Thymus (tissue), 11 donors: ENCODE data around the gene PJVK. TPM values are rescaled to one million over a fixed set of nuclear protein-coding genes. Genes with fewer than 3 reads are reported as not detected.

Source experiments
- DNase-seq, 9 donors: peaks; one replicate each; pipeline ENCODE4 v3.0.0-alpha.2; 2013; ENCODE audit warnings: low spot score in 9 of 9, low read depth in 6 of 9, missing footprints in 1 of 9
- H3K27ac ChIP-seq, 2 donors: one replicate each; pipeline ENCODE4 v1.5.1; 2013; ENCODE audit warnings: control low read depth in 1 of 2, low read depth in 1 of 2, low read length in 1 of 2, mild to moderate bottlenecking in 1 of 2, moderate library complexity in 1 of 2
- H3K27me3 ChIP-seq, 2 donors: one replicate each; pipeline ENCODE4 v1.5.1; 2013; ENCODE audit warnings: low read length in 1 of 2; ENCODE audit not compliant: control insufficient read depth in 2 of 2, insufficient read depth in 1 of 2
- H3K36me3 ChIP-seq, 2 donors: one replicate each; pipeline ENCODE4 v1.5.1; 2013; ENCODE audit warnings: low read length in 1 of 2, mild to moderate bottlenecking in 1 of 2, moderate library complexity in 1 of 2; ENCODE audit not compliant: control insufficient read depth in 2 of 2, insufficient read depth in 2 of 2
- H3K4me1 ChIP-seq, 2 donors: one replicate each; pipeline ENCODE4 v1.5.1; 2013; ENCODE audit warnings: low read length in 2 of 2; ENCODE audit not compliant: control insufficient read depth in 2 of 2, insufficient read depth in 2 of 2
- H3K4me3 ChIP-seq, 2 donors: one replicate each; pipeline ENCODE4 v1.5.1; 2013; ENCODE audit warnings: low read length in 2 of 2, control low read depth in 1 of 2, mild to moderate bottlenecking in 1 of 2
- H3K9me3 ChIP-seq, 2 donors: one replicate each; pipeline ENCODE4 v1.5.1; 2013; ENCODE audit warnings: low read length in 1 of 2, mild to moderate bottlenecking in 1 of 2; ENCODE audit not compliant: control insufficient read depth in 2 of 2, insufficient read depth in 1 of 2
- WGBS: extraction: QIAGEN DNeasy Blood & Tissue Kit; methylation state at CpG from one replicate; pipeline ENCODE4 v1.1.7; 2013; 5-methylcytosine and 5-hydroxymethylcytosine counted together
- polyA plus RNA-seq: library from polyadenylated mRNA; stranded (reverse); fragments of 200-250 nt; gene quantifications from one replicate; pipeline ENCODE4 v1.2.3, GENCODE V29; 2013
- total RNA-seq: library from RNA; stranded (reverse); fragments of 120-200 nt; gene quantifications from one replicate; pipeline ENCODE4 v1.2.4, GENCODE V29; 2013
- donor health status: healthy.

Gene PJVK
- total and polyA plus RNA-seq, 2 donors, result 1.6 to 13.6 TPM

DNA sequence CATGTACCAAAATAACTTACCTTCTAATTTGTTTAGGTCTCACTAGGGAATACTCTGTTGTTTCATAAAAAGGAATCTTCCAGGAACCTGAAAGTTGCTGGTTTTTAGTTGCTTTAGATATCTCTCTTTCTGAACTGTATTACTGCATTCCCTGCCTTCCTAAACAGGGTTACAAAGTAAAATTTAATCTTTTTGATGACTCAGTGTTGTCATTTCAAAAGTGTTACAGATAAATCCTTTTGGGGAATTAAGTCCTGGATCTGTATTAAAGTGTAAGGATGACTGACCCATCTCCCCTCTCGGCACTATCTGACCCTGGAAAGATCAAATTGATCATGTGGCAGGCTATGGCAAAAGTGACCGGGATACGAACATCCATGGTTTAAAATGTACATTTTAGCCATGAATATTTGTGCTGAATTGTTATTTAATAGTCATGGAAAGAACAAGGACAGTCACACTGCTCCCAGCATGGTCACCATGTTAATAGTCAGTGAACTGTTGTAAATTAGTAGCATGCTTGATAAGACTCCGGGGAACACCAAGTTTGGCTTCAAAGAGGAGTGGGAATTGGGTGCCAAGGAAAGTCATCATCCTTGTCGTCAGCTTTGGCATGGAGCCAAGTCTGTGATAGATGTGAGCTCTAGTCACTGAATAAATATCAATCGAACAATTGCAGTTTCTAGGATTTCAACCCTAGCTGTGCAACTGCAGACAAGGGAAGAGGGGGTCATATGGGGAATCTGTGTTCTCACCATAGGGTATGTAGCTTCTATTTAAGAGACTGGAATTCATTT lies 33.3 kb downstream of the PJVK start:
- Histone ChIP-seq H3K4me1 (peaks cover 17% of the 10 kb centered on the region in 2 donors), H3K4me3 (no peak overlapping the region), H3K27ac (no peak overlapping the region), H3K27me3 (peaks cover 0 to 2% of the 10 kb centered on the region in 2 donors), H3K36me3 (no peaks in the 10 kb centered on the region), H3K9me3 (no peaks in the 10 kb centered on the region)
- 93% methylated on average over 6 of the region's 6 CpGs for WGBS
- DNase-seq, result no peak

DNA sequence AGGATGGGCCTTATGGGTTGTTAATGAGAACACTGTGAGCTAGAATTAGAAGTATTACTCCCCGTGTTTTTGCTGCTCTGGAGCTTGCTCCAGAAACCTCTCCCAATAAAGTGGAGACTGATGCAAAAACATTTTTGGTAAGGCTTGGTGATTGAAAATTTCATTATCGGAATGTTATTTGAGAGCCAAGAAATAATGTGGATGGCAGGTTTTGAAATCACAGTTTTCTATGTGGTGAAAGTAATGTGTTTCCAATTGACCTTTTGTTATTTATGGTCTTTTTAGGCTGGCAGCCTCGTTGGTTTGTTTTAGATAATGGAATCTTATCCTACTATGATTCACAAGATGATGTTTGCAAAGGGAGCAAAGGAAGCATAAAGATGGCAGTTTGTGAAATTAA lies 34.2 kb downstream of the PJVK start:
- no peak for DNase-seq
- Histone ChIP-seq H3K4me1 (peaks cover 11 to 16% of the 10 kb centered on the region in 2 donors), H3K36me3 (no peaks in the 10 kb centered on the region), H3K9me3 (no peaks in the 10 kb centered on the region), H3K27ac (no peak overlapping the region), H3K27me3 (no peaks in the 10 kb centered on the region), H3K4me3 (no peak overlapping the region)
- WGBS, result 99% methylated on average over 3 of the region's 3 CpGs

DNA sequence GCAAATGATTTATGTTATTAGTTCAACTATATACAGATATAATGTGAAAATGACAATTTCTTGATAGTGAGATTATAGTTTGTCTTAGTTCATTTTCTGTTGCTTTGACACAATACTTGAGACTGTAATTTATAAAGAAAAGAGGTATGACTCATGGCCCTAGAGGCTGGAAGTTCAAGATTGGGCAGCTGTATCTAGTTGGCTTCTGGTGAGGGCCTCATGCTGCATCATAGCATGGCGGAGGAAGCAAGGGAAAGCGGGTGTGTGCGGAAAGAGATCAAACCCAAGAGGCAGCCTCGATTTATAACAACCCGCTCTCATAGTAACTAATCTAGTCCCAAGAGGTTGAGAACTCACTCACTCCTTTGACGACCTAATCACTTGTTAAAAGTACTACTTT lies 40.4 kb downstream of the PJVK start:
- Histone ChIP-seq H3K9me3 (no peaks in the 10 kb centered on the region), H3K36me3 (peaks cover 26 to 30% of the 10 kb centered on the region in 2 donors), H3K27ac (no peak overlapping the region), H3K4me3 (no peak overlapping the region), H3K27me3 (no peaks in the 10 kb centered on the region), H3K4me1 (no peaks in the 10 kb centered on the region)
- 95% methylated on average over 6 of the region's 6 CpGs for WGBS
- DNase-seq, result no peak

DNA sequence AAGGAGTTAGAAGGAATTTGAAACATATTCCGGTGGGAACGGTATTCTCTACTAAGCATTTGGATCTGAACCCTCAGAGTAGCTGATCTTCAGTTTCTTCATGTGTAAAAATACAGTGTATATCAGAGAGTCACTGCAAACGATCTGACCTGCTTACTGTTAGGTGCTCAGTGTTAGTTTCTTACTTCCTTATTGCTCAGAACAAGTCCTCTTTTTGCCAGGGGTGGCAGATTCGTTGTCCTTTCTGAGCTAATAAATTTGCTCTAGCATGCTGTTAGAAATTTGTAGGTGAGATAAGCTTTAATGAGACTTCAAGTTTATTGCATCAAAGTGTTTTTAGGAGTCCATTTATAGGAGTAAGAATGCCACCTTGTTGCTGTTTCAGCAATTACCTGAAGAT lies 44.9 kb downstream of the PJVK start:
- WGBS, result 94% methylated on average over 4 of the region's 4 CpGs
- Histone ChIP-seq H3K27ac (no peak overlapping the region), H3K4me3 (no peak overlapping the region), H3K27me3 (no peaks in the 10 kb centered on the region), H3K4me1 (no peaks in the 10 kb centered on the region), H3K36me3 (peaks cover 37 to 46% of the 10 kb centered on the region in 2 donors), H3K9me3 (no peaks in the 10 kb centered on the region)
- no peak for DNase-seq

DNA sequence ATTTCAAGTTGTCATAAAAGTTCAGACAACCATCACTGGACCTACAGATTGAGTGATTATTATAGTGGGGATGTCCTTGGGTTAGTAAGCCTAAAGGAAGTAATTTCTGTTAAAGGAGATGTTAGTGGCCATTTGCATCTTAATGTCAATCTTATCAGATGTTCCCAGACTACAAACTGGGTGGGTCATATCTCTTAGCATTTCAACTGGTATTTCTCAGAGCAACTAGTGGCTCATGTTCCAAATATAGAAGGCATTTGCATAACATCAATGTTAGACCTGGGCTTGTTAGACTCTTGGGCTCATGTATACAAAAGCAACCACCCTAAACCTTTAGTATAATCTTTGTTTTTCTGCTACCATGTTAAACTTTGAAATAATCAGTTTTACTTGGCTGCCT lies 47.0 kb downstream of the PJVK start:
- no peaks in the 10 kb centered on the region for H3K27me3 ChIP-seq
- H3K36me3 ChIP-seq, result peaks cover 32 to 57% of the 10 kb centered on the region in 2 donors
- no peaks in the 10 kb centered on the region for H3K9me3 ChIP-seq
- no peaks in the 10 kb centered on the region for H3K4me1 ChIP-seq
- no peak for DNase-seq
- H3K4me3 ChIP-seq, result no peak overlapping the region
- no peak overlapping the region for H3K27ac ChIP-seq

DNA sequence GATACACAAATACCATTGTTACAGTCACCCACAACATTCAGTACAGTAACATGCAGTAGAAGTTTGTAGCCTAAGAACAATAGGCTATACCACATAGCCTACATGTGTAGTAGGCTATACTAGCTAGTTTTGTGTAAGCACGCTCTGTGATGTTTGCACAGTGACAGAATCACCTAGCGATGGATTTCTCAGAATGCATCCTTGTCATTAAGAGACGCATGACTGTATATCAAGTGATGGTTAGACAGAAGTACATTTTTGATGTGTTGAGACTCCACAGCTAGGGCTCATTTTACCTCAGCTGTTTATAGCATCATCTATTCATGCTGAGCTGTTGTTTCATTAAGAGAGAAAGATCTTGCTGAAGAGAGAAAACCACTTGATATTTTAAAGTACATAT lies 48.5 kb downstream of the PJVK start:
- Histone ChIP-seq H3K27ac (no peak overlapping the region), H3K9me3 (no peaks in the 10 kb centered on the region), H3K27me3 (no peaks in the 10 kb centered on the region), H3K4me1 (no peaks in the 10 kb centered on the region), H3K4me3 (no peak overlapping the region), H3K36me3 (peaks cover 23 to 55% of the 10 kb centered on the region in 2 donors)
- WGBS, result 98% methylated on average over 3 of the region's 3 CpGs
- DNase-seq, result no peak

DNA sequence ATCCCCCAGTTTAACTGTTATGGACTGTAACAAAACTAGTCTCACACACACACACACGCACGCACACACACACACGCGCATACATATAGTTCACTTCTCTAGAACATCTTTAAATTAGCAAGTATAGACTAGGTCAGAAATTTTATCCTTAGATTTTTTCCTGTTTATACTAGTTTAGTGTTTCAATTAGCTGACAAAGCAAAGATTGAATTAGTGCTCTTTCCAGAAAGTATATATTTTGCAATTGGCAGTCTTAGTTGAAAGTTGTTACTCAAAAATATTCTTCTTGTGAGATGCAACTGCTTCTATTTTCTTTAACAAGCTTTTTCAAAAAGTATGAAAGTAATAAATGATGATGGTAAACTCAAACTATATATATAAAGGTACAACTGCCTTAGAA lies 51.6 kb downstream of the PJVK start:
- Histone ChIP-seq H3K4me1 (no peaks in the 10 kb centered on the region), H3K9me3 (no peaks in the 10 kb centered on the region), H3K27me3 (no peaks in the 10 kb centered on the region), H3K27ac (no peak overlapping the region), H3K4me3 (no peak overlapping the region), H3K36me3 (peaks cover 4 to 46% of the 10 kb centered on the region in 2 donors)
- no peak for DNase-seq
- 98% methylated on average over 4 of the region's 4 CpGs for WGBS

DNA sequence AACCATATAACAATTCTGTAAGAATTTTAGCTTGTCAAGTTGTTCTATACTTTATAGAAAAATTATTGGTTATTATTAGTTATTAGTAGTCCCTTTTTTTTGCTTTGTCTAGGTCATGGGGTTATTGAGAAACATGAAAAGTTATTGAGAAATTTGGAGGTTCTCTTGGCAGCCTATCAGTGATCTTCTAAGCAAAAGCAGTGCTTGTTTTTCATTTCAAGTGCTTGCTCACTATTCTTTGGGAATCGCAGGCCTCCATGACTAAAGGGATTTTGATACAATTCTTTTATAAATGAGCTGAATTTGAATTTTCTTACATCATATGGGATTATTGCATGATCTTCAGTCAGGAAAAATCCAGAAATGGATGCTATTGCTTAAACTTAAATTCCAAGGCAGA lies 54.9 kb downstream of the PJVK start:
- WGBS, result 99% methylated on average over 1 of the region's 1 CpG
- no peaks in the 10 kb centered on the region for H3K9me3 ChIP-seq
- H3K36me3 ChIP-seq, result peaks cover 3 to 34% of the 10 kb centered on the region in 2 donors
- no peak overlapping the region for H3K4me3 ChIP-seq
- DNase-seq, result no peak
- H3K27ac ChIP-seq, result no peak overlapping the region
- no peaks in the 10 kb centered on the region for H3K4me1 ChIP-seq
- H3K27me3 ChIP-seq, result no peaks in the 10 kb centered on the region

DNA sequence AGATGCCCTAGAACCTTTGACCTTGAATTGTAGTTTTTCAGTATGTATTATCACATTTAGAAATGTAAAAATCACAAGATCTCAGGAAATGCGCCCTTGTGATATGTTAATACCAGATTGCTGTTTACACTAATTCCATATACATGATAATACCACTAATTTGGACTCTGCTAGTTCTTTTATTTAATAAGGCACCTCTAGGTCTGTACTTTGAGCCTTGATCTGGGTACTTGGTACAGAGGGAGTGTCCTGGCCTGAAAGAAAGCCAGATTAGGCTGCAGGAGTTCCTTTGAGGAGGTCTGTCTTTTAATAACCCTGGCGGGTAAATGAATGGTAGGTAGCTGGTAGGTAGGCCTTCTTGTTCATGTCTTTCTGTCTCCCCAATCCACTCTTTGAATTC lies 55.3 kb downstream of the PJVK start:
- H3K4me1 ChIP-seq, result no peaks in the 10 kb centered on the region
- WGBS, result 98% methylated on average over 2 of the region's 2 CpGs
- H3K4me3 ChIP-seq, result no peak overlapping the region
- H3K36me3 ChIP-seq, result peaks cover 3 to 31% of the 10 kb centered on the region in 2 donors
- no peak overlapping the region for H3K27ac ChIP-seq
- H3K27me3 ChIP-seq, result no peaks in the 10 kb centered on the region
- no peak for DNase-seq
- no peaks in the 10 kb centered on the region for H3K9me3 ChIP-seq
